Heart left ventricle (tissue), 16 donors: ENCODE data around the gene PPP4R1. TPM values are rescaled to one million over a fixed set of nuclear protein-coding genes. Genes with fewer than 3 reads are reported as not detected.

Experiments
- ATAC-seq, 4 donors: fragments of 200-7000 bp; cut with Tn5 transposase; one replicate each; pipeline ENCODE4 v1.9.1; 2020 to 2022; ENCODE audit warnings: moderate library complexity in 4 of 4, mild to moderate bottlenecking in 3 of 4, moderate number of reproducible peaks in 1 of 4
- DNase-seq, 5 donors: peaks; one replicate each; pipeline ENCODE4 v3.0.0-alpha.2; 2020
- H3K27ac ChIP-seq, 12 donors: fragments of 200-600 bp; sonication (generic) in 4 of 12; one replicate each; pipeline versions ENCODE4 v1.5.0 to v1.8.0; 2016 to 2022; ENCODE audit warnings: mild to moderate bottlenecking in 2 of 12
- H3K27me3 ChIP-seq, 9 donors: fragments of 200-600 bp; sonication (generic) in 2 of 9; one replicate each; pipeline versions ENCODE4 v1.5.1 to v1.8.0; 2016 to 2022; ENCODE audit warnings: mild to moderate bottlenecking in 3 of 9
- H3K36me3 ChIP-seq, 9 donors: fragments of 200-600 bp; sonication (generic) in 2 of 9; one replicate each; pipeline versions ENCODE4 v1.5.0 to v1.8.0; 2018 to 2022; ENCODE audit warnings: mild to moderate bottlenecking in 2 of 9
- H3K4me1 ChIP-seq, 12 donors: fragments of 200-600 bp; sonication (generic) in 4 of 12; one replicate each; pipeline versions ENCODE4 v1.5.0 to v1.8.0; 2016 to 2022; ENCODE audit warnings: mild to moderate bottlenecking in 3 of 12
- H3K4me3 ChIP-seq, 12 donors: fragments of 200-600 bp; sonication (generic) in 4 of 12; one replicate each; pipeline versions ENCODE4 v1.5.0 to v1.8.0; 2017 to 2022; ENCODE audit warnings: mild to moderate bottlenecking in 9 of 12, moderate library complexity in 4 of 12
- H3K9me3 ChIP-seq, 12 donors: fragments of 200-600 bp; sonication (generic) in 4 of 12; one replicate each; pipeline versions ENCODE4 v1.5.0 to v1.8.0; 2016 to 2022; ENCODE audit warnings: mild to moderate bottlenecking in 1 of 12
- CTCF ChIP-seq, 12 donors: fragments of 200-600 bp; sonication (generic) in 4 of 12; IDR thresholded peaks; one replicate each; pipeline versions ENCODE4 v1.5.0 to v1.8.0; 2018 to 2022; ENCODE audit warnings: antibody characterized with exemption in 12 of 12, mild to moderate bottlenecking in 5 of 12
- POLR2A ChIP-seq, 2 donors: fragments of 450-650 bp; IDR thresholded peaks; one replicate each; pipeline ENCODE4 v1.6.1; 2017; ENCODE audit warnings: antibody characterized with exemption in 2 of 2, mild to moderate bottlenecking in 2 of 2, moderate library complexity in 2 of 2
- WGBS, 4 donors: extraction: QIAGEN DNeasy Blood & Tissue Kit in 2 of 4; methylation state at CpG; one replicate each; pipeline versions ENCODE4 v1.1.5 to v1.1.7; 2013 to 2018; 5-methylcytosine and 5-hydroxymethylcytosine counted together
- intact Hi-C, 10 donors: fragments of 100-400 bp; cut with DNase I; formaldehyde crosslinking; loops; one replicate each; pipeline versions ENCODE4 v1.11.1 to v1.14.2; 2022
- polyA plus RNA-seq, 2 donors: library from polyadenylated mRNA; stranded (reverse); fragments of 200-250 nt; gene quantifications; one replicate each; pipeline ENCODE4 v1.2.3, GENCODE V29; 2013
- total RNA-seq, 9 donors: library from RNA; depleted of rRNA in 2 of 9; stranded (reverse); fragments of >200 nt in 2 of 9; fragmentation: NEBNext Ultra II Directional in 3 of 9; extraction: Animal tissue kit (Norgen Biotek cat#: 25700) in 3 of 9; gene quantifications; one replicate each; pipeline versions ENCODE4 v1.1.0 to v1.2.4, GENCODE V29; 2016 to 2023
- donor health status: ischemic (EF 13 %, LVEDD 7.1; RV severe dilation, severe dysfunction).
- donor health status: healthy with polysubstance abuse.
- donor health status: DM: no; HTN: yes; CAD: no.
- donor health status: DM: no; HTN: no; CAD: no.
- donor health status: ischemic (EF 25% LVEDD 6.9; RV normal size, moderate dysfunction).
- donor health status: ischemic (EF 25% LVEDD 5.7; RV mildly dilated, moderate dysfunction).
- donor health status: healthy.
- donor health status: DM: yes; HTN: yes; CAD: no.
- donor health status: ischemic (EF 35%, LVEDD 5.7; RV mildly dilated, moderate dysfunction).
- donor health status: nonischemic (EF 11% LVEDD 7.7; RV severe dilation, severe dysfunction).
- donor health status: DM: yes; HTN: yes; CAD: no.
- donor health status: PGD.
- donor health status: ischemic (EF 29% LVEDD 5.4; RV normal size, mild dysfunction).
- donor health status: nonischemic (EF 23%, LVEDD 6.1; RV moderate dilation, normal function).

Gene PPP4R1
- total and polyA plus RNA-seq, 11 donors: 13.9 to 81.3 (median 59.8) TPM

- H3K27me3 ChIP-seq: no peaks in the 10 kb centered on the region
- H3K36me3 ChIP-seq: peaks cover 0 to 86% (median 62%) of the 10 kb centered on the region in 9 donors
- TF ChIP-seq CTCF (IDR thresholded peaks at IDR 0.05): no peak
- TF ChIP-seq POLR2A (IDR thresholded peaks at IDR 0.05): no peak
- 82 to 89% (median 84%) methylated on average over 7 of the region's 7 CpGs for WGBS, 4 donors
- ATAC-seq: peak in 2 of 4 donors; percentile 26 to 29
- H3K9me3 ChIP-seq: no peaks in the 10 kb centered on the region
- H3K27ac ChIP-seq: no peak overlapping the region
- intact Hi-C loops: loop anchor here (1.0 to 10.0 kb wide), 12 partner anchors 38 to 950 kb away; partner anchors contain the start of genes NAPG (in 3 of the 10), PPP4R1 (in 2 of the 10) and VAPA (in 1 of the 10)
- no peak for DNase-seq
- peaks cover 0 to 15% (median 4%) of the 10 kb centered on the region in 12 donors for H3K4me1 ChIP-seq
- H3K4me3 ChIP-seq: no peak overlapping the region
Observed at GRCh38 chr18:9574473-9575115, 39.8 kb downstream of the PPP4R1 start.

GRCh38 chr18:9571546-9571945 lies 42.8 kb downstream of the PPP4R1 start:
- Histone ChIP-seq H3K9me3 (no peaks in the 10 kb centered on the region), H3K27me3 (no peaks in the 10 kb centered on the region), H3K4me1 (peaks cover 0 to 15% (median 4%) of the 10 kb centered on the region in 12 donors), H3K36me3 (peaks cover 0 to 85% (median 68%) of the 10 kb centered on the region in 9 donors), H3K4me3 (no peak overlapping the region), H3K27ac (no peak overlapping the region)
- WGBS, 4 donors: 75 to 81% (median 77%) methylated on average over 3 of the region's 3 CpGs
- ATAC-seq (no peak), DNase-seq (no peak)
- intact Hi-C loops: loop anchor here in 9 of 10 donors (5.0 to 10.0 kb wide), 7 partner anchors 103 to 953 kb away; partner anchors contain the start of genes NAPG (in 3 of the 9) and VAPA (in 1 of the 9)
- TF ChIP-seq CTCF (IDR thresholded peaks at IDR 0.05) (no peak), POLR2A (IDR thresholded peaks at IDR 0.05) (no peak)

- Histone ChIP-seq H3K4me3 (no peak overlapping the region), H3K36me3 (peaks cover 0 to 80% (median 66%) of the 10 kb centered on the region in 9 donors), H3K27ac (no peak overlapping the region), H3K9me3 (no peaks in the 10 kb centered on the region), H3K4me1 (peaks cover 0 to 9% (median 4%) of the 10 kb centered on the region in 12 donors), H3K27me3 (no peaks in the 10 kb centered on the region)
- DNase-seq: no peak
- TF ChIP-seq CTCF (IDR thresholded peaks at IDR 0.05): no peak
- no peak for TF ChIP-seq POLR2A (IDR thresholded peaks at IDR 0.05)
- ATAC-seq: no peak
- intact Hi-C loops: loop anchor here in 9 of 10 donors (5.0 to 10.0 kb wide), 7 partner anchors 105 to 955 kb away; partner anchors contain the start of genes NAPG (in 3 of the 9) and VAPA (in 1 of the 9)
- WGBS, 4 donors: 69 to 85% (median 78%) methylated on average over 3 of the region's 3 CpGs
Observed at GRCh38 chr18:9570255-9570654, 44.1 kb downstream of the PPP4R1 start.

- TF ChIP-seq CTCF (IDR thresholded peaks at IDR 0.05): no peak
- TF ChIP-seq POLR2A (IDR thresholded peaks at IDR 0.05): no peak
- ATAC-seq (no peak), DNase-seq (no peak)
- Histone ChIP-seq H3K4me3 (no peak overlapping the region), H3K9me3 (no peaks in the 10 kb centered on the region), H3K4me1 (peaks cover 0 to 20% (median 9%) of the 10 kb centered on the region in 12 donors), H3K27ac (no peak overlapping the region), H3K36me3 (peaks cover 0 to 73% (median 57%) of the 10 kb centered on the region in 9 donors), H3K27me3 (no peaks in the 10 kb centered on the region)
- 90 to 94% (median 93%) methylated on average over 8 of the region's 8 CpGs for WGBS, 4 donors
- intact Hi-C loops: no loop called here
Observed at GRCh38 chr18:9569178-9569577, 45.2 kb downstream of the PPP4R1 start.
